Osteoblast (primary cell): ENCODE data around the gene PRM2. TPM values are rescaled to one million over a fixed set of nuclear protein-coding genes. Genes with fewer than 3 reads are reported as not detected.
"Not testable (repeated sequence)": the region's sequence is repeated elsewhere in the genome, so short reads cannot be mapped to it uniquely, and the experiment has no call there.

Experiments used
- DNase-seq: peaks from one replicate; pipeline ENCODE4 v3.0.0; 2011; ENCODE audit warnings: low spot score, mixed read lengths; ENCODE audit not compliant: insufficient read length; ENCODE audit errors: missing footprints
- H2AFZ ChIP-seq: 2 replicates; pipeline ENCODE4 v1.6.0; 2011; ENCODE audit warnings: mild to moderate bottlenecking, low read length
- H3K27ac ChIP-seq: 2 replicates; pipeline ENCODE4 v1.5.1; 2011; ENCODE audit warnings: mild to moderate bottlenecking, low read depth, low read length, moderate library complexity
- H3K27me3 ChIP-seq: 2 replicates; pipeline ENCODE4 v1.6.0; 2012; ENCODE audit warnings: mild to moderate bottlenecking, control low read depth, inconsistent platforms, low read length, moderate library complexity; ENCODE audit not compliant: insufficient read depth
- H3K36me3 ChIP-seq: 2 replicates; pipeline ENCODE4 v1.5.1; 2011; ENCODE audit warnings: mild to moderate bottlenecking, low read length, control low read depth, moderate library complexity; ENCODE audit not compliant: insufficient read depth
- H3K4me1 ChIP-seq: 2 replicates; pipeline ENCODE4 v1.5.1; 2011; ENCODE audit warnings: mild to moderate bottlenecking, low read length, control low read depth, moderate library complexity; ENCODE audit not compliant: insufficient read depth
- H3K4me2 ChIP-seq: 2 replicates; pipeline ENCODE4 v1.6.0; 2011; ENCODE audit warnings: mild to moderate bottlenecking, low read length; ENCODE audit not compliant: insufficient read depth
- H3K4me3 ChIP-seq: fragments of 200-600 bp; sonication (generic); 3 replicates; pipeline ENCODE4 v1.5.1; 2012; ENCODE audit warnings: mild to moderate bottlenecking, low read length, inconsistent platforms; ENCODE audit not compliant: insufficient read depth
- H3K79me2 ChIP-seq: 2 replicates; pipeline ENCODE4 v1.6.0; 2012; ENCODE audit warnings: mild to moderate bottlenecking, low read length, control low read depth, inconsistent platforms; ENCODE audit not compliant: insufficient read depth
- H3K9me3 ChIP-seq: 2 replicates; pipeline ENCODE4 v1.5.1; 2011; ENCODE audit warnings: low read depth, low read length, control low read depth
- H4K20me1 ChIP-seq: 2 replicates; pipeline ENCODE4 v1.6.0; 2012; ENCODE audit warnings: mild to moderate bottlenecking, low read length, control low read depth; ENCODE audit not compliant: insufficient read depth
- total RNA-seq: library from RNA; depleted of rRNA; stranded (reverse); fragments of >200 nt; gene quantifications from 2 replicates; pipeline ENCODE4 v1.2.3, GENCODE V29; 2012
- TF ChIP-seq, protein P1 (sequence below): IDR thresholded peaks from 2 replicates; pipeline ENCODE4 v1.5.1; 2011; ENCODE audit warnings: mild to moderate bottlenecking, low read depth, low read length, moderate library complexity; ENCODE audit errors: extremely low read depth

PRM2 gene
- total RNA-seq, 1 donor: not detected

DNA sequence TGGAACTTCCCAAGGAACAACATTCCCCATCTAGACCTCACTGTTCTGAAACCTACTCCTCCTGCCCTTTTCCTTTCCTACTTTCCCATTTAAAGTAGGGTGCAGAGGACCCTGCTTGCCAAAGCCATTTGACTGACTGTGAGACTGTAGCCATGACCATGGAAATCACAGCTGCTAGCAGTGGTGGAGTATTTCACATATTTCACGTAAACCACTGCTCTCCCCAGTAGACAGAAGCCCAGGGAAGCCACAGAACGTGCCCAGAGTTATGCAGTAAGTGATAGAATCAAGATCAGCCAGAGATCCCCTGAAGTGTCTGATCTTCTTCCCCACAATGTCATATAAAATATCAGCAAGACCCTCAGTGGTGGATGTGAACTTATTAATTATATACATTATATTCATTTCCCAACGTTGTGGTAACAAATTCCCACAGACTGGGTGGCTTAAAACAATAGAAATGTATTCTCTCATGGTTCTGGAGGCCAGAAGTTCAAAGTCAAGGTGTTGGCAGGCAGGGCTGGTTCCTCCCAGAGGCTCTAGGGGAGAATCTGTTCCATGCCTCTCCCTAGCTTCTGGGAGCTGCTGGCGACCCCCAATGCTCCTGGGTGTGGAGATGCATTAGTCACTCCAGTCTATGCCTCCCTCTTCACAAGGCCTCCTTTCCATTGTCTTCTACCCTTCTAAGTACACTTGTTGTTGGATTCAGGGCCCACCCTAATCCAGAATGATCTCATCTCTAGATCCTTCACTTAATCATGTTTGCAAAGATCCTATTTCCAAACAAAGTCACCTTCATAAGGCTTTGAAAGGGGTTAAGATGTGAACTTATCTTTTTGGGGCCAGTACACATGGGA, 25.6 kb upstream of the PRM2 start:
- Histone ChIP-seq H3K4me3 (no peak overlapping the region), H3K27ac (no peak overlapping the region), H2AFZ (no peak overlapping the region), H3K27me3 (no peaks in the 10 kb centered on the region), H3K79me2 (no peaks in the 10 kb centered on the region), H4K20me1 (no peaks in the 10 kb centered on the region), H3K4me2 (no peak overlapping the region), H3K36me3 (no peaks in the 10 kb centered on the region), H3K4me1 (peaks cover 7% of the 10 kb centered on the region), H3K9me3 (no peaks in the 10 kb centered on the region)
- TF ChIP-seq, protein P1, sequence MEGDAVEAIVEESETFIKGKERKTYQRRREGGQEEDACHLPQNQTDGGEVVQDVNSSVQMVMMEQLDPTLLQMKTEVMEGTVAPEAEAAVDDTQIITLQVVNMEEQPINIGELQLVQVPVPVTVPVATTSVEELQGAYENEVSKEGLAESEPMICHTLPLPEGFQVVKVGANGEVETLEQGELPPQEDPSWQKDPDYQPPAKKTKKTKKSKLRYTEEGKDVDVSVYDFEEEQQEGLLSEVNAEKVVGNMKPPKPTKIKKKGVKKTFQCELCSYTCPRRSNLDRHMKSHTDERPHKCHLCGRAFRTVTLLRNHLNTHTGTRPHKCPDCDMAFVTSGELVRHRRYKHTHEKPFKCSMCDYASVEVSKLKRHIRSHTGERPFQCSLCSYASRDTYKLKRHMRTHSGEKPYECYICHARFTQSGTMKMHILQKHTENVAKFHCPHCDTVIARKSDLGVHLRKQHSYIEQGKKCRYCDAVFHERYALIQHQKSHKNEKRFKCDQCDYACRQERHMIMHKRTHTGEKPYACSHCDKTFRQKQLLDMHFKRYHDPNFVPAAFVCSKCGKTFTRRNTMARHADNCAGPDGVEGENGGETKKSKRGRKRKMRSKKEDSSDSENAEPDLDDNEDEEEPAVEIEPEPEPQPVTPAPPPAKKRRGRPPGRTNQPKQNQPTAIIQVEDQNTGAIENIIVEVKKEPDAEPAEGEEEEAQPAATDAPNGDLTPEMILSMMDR: no peak
- DNase-seq: peak; percentile 9

GRCh38 chr16:11300560-11300892, 24.2 kb upstream of the PRM2 start:
- Histone ChIP-seq H3K27ac (no peak overlapping the region), H3K4me3 (no peak overlapping the region), H3K4me2 (no peak overlapping the region), H4K20me1 (no peaks in the 10 kb centered on the region), H2AFZ (no peak overlapping the region), H3K79me2 (no peaks in the 10 kb centered on the region), H3K27me3 (no peaks in the 10 kb centered on the region), H3K4me1 (peaks cover 10% of the 10 kb centered on the region), H3K36me3 (no peaks in the 10 kb centered on the region), H3K9me3 (no peaks in the 10 kb centered on the region)
- DNase-seq: no peak
- TF ChIP-seq, protein P1: no peak

DNA sequence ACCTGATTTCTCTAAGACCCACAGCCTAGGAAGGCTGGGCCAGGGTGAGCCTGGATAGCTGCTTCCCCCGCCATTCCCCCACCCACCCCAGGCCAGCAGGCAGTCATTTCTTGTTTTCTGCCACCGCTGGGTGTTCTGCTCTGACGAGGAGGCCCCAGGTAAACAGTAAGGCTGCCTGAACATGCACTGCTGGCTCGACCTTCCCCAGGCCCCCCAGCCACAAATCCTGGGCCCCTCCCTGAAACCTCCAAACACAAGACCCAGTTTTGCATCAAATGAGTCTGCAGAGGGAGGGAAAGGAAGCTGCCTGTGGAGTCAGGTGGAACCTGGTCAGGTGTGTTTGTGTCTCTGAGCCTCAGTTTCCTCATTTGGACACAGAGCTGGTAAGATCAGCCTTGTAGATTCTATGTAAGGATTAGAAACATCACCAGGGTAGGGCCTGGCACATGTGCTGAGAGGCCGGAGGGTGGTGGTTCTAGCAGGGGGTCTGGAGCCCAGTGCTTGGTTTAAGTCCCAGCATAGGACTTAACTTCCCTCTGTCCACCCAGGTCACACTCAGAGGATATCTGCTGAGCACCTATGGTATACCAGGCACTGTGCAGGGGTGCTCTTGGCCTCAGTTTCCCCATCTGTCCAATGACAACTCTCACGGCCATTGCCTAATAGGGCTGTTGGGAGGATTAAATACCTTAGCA, 23.7 kb upstream of the PRM2 start:
- Histone ChIP-seq H3K79me2 (no peaks in the 10 kb centered on the region), H3K4me2 (no peak overlapping the region), H2AFZ (no peak overlapping the region), H3K9me3 (no peaks in the 10 kb centered on the region), H3K36me3 (no peaks in the 10 kb centered on the region), H3K27ac (no peak overlapping the region), H3K4me1 (peaks cover 10% of the 10 kb centered on the region), H3K27me3 (no peaks in the 10 kb centered on the region), H3K4me3 (no peak overlapping the region), H4K20me1 (no peaks in the 10 kb centered on the region)
- DNase-seq: peak; percentile 21
- TF ChIP-seq, protein P1: no peak

DNA sequence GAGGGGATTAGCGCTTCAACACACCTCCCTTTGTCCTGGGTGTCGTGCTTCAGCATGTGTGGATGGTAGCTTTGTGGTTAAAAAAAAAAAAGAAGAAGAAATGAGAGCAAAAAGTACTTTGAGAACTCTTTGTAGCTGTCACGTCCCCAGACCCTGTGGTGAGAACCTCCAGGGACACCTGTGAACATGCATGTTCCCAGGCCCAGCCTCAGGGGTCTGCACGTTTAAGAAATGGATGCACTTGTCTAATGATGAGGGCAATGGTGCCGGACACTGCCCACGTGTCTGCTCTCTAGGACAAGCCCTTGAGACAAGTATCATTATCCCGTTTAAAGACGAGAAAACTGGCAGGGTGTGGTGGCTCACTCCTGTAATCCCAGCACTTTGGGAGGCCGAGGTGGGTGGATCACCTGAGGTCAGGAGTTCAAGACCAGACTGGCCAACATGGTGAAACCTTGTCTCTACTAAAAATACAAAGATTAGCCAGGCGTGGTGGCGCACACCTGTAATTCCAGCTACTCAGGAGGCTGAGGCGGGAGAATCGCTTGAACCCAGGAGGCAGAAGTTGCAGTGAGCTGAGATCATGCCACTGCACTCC, 22.8 kb upstream of the PRM2 start:
- H3K36me3 ChIP-seq, H3K4me1 ChIP-seq, H3K79me2 ChIP-seq, H2AFZ ChIP-seq, H3K27me3 ChIP-seq, H3K4me3 ChIP-seq, H3K9me3 ChIP-seq, H3K27ac ChIP-seq, H3K4me2 ChIP-seq, H4K20me1 ChIP-seq, DNase-seq: not testable (repeated sequence)
